Thoracic aorta (tissue), 2 donors: ENCODE data around the gene SRRD. TPM values are rescaled to one million over a fixed set of nuclear protein-coding genes. Genes with fewer than 3 reads are reported as not detected.

Experiments
- ATAC-seq: fragments of 150-250 bp; one replicate; pipeline ENCODE4 v1.8.0; 2017; ENCODE audit warnings: low read depth; ENCODE audit not compliant: insufficient number of reproducible peaks, low FRiP score
- DNase-seq: peaks from one replicate; pipeline ENCODE4 v3.0.0-alpha.2; 2020; ENCODE audit warnings: low spot score
- H3K27ac ChIP-seq, 2 donors: fragments of 200-600 bp; sonication (generic); 1 replicate in 1 of 2; 2 replicates in 1 of 2; pipeline ENCODE4 v1.5.1; 2016; ENCODE audit warnings: mild to moderate bottlenecking in 2 of 2, moderate library complexity in 2 of 2
- H3K27me3 ChIP-seq: fragments of 200-600 bp; sonication (generic); replicated peaks from 2 replicates; pipeline ENCODE4 v1.6.0; 2016; ENCODE audit warnings: mild to moderate bottlenecking; ENCODE audit not compliant: insufficient read depth
- H3K36me3 ChIP-seq: fragments of 200-600 bp; sonication (generic); one replicate; pipeline ENCODE4 v1.5.1; 2016
- H3K4me1 ChIP-seq, 2 donors: fragments of 200-600 bp; sonication (generic); 1 replicate in 1 of 2; 2 replicates in 1 of 2; pipeline versions ENCODE4 v1.5.1 to v1.6.0; 2016; ENCODE audit warnings: low read depth in 2 of 2, mild to moderate bottlenecking in 1 of 2; ENCODE audit not compliant: control insufficient read depth in 1 of 2
- H3K4me3 ChIP-seq: fragments of 200-600 bp; sonication (generic); 2 replicates; pipeline ENCODE4 v1.5.1; 2016; ENCODE audit warnings: mild to moderate bottlenecking
- H3K9me3 ChIP-seq: fragments of 200-600 bp; sonication (generic); 2 replicates; pipeline ENCODE4 v1.5.1; 2016
- total RNA-seq, 2 donors: library from RNA; depleted of rRNA; stranded (reverse); fragments of >200 nt; gene quantifications; one replicate each; pipeline versions ENCODE4 v1.1.0 to v1.2.3, GENCODE V29; 2016
- TF ChIP-seq, protein P1 (sequence below): fragments of 200-600 bp; sonication (generic); IDR thresholded peaks from one replicate; pipeline ENCODE4 v1.5.1; 2019; ENCODE audit warnings: antibody characterized with exemption

The SRRD gene
- total RNA-seq, 2 donors from 2014 or later: 8.3 to 31.3 TPM

DNA sequence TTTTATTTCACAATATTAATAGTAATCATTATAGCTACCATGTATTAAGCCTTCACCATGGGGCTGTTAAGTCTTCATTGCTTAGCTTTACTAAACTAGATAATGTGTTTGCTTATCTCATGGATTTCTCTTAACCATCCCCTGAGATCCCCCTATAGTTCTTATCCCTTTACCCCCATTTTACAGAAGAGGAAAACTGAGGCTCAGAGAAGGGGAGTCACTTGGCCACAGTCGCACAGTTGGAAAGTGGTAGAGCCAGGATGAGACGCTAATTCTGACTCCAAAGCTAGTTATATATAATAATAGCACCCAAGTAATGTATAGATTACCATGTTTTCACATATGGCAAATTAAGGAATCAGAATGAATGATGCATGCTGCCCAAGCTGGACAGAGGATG lies 38.3 kb downstream of the SRRD start:
- H3K36me3 ChIP-seq: no peaks in the 10 kb centered on the region
- H3K4me3 ChIP-seq: no peak overlapping the region
- no peak for DNase-seq
- no peaks in the 10 kb centered on the region for H3K9me3 ChIP-seq
- TF ChIP-seq, protein P1, sequence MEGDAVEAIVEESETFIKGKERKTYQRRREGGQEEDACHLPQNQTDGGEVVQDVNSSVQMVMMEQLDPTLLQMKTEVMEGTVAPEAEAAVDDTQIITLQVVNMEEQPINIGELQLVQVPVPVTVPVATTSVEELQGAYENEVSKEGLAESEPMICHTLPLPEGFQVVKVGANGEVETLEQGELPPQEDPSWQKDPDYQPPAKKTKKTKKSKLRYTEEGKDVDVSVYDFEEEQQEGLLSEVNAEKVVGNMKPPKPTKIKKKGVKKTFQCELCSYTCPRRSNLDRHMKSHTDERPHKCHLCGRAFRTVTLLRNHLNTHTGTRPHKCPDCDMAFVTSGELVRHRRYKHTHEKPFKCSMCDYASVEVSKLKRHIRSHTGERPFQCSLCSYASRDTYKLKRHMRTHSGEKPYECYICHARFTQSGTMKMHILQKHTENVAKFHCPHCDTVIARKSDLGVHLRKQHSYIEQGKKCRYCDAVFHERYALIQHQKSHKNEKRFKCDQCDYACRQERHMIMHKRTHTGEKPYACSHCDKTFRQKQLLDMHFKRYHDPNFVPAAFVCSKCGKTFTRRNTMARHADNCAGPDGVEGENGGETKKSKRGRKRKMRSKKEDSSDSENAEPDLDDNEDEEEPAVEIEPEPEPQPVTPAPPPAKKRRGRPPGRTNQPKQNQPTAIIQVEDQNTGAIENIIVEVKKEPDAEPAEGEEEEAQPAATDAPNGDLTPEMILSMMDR: no peak
- H3K27me3 ChIP-seq: no peaks in the 10 kb centered on the region
- no peak overlapping the region for H3K27ac ChIP-seq
- ATAC-seq: no peak
- H3K4me1 ChIP-seq: peaks cover under 1 to 8% of the 10 kb centered on the region in 2 donors

DNA sequence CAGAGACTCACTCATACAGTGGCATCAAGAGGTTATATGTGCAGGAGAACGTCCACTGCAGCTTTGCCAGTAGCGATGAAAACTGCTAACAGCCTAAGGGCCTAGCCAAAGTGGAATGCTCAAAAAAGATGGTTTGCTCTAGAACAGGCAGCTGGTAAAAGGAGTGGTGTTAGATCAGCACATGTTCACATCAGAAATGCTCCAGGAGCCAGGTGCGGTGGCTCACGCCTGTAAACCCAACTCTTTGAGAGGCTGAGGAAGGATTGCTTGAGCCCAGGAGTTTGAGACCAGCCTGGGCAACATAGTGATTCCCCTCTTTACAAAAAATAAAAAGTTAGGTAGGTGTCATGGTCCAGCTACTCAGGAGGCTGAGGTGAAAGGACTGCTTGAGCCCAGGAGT lies 38.9 kb downstream of the SRRD start:
- TF ChIP-seq, protein P1: no peak
- Histone ChIP-seq H3K36me3 (no peaks in the 10 kb centered on the region), H3K27me3 (no peaks in the 10 kb centered on the region), H3K4me1 (peaks cover 7 to 14% of the 10 kb centered on the region in 2 donors), H3K27ac (no peak overlapping the region), H3K9me3 (no peaks in the 10 kb centered on the region), H3K4me3 (no peak overlapping the region)
- ATAC-seq (no peak), DNase-seq (no peak)

DNA sequence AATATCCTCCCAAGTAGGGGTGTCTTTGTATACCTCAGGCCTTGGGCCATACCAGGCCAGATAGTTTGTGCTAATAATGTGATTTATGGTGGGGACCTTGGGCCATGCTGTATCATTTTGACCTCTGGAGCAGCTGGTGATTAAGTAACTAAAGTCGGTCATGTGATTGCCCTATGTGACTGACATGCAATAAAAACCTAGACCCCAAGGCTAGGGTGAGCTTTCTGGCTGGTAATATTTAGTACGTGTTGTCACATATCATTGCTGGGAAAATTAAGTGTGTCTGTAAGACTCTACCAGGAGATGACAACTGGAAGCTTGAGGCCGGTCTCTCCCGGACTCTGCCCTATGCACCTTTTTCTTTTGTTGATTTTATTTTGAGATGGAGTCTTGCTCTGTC lies 41.2 kb downstream of the SRRD start:
- H3K4me3 ChIP-seq: no peak overlapping the region
- H3K27me3 ChIP-seq: no peaks in the 10 kb centered on the region
- H3K36me3 ChIP-seq: no peaks in the 10 kb centered on the region
- TF ChIP-seq, protein P1: no peak
- H3K4me1 ChIP-seq: peaks cover 11 to 31% of the 10 kb centered on the region in 2 donors
- no peaks in the 10 kb centered on the region for H3K9me3 ChIP-seq
- no peak overlapping the region for H3K27ac ChIP-seq
- no peak for DNase-seq
- no peak for ATAC-seq

DNA sequence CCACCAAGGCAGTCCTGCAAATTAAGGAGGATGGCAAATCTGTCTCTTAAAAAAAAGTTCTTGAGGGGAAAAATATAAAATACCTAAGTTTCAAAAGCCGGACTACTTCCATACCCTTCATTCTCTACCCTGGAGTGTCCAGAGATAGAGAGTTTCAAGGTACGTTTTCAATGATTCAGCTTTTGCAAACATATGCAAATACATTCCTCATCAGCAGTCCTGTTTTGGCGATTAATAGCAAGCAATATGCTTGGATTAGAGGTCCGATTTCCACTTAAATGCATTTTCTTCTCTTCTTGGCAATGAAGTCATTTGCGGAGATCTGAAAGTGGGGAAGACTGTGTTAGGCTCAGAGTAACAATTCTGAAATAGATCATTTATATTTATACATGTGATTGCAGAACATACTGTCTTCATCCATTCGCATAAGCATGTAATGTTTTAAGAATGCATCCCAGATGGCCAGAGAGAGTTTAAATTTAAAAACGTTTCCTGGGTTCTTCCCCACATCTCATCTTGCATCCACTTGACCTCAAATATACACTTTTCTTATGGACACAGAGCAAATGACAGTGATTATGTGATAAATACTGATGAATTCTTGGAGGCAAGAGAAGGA lies 42.4 kb downstream of the SRRD start:
- ATAC-seq: no peak
- Histone ChIP-seq H3K36me3 (no peaks in the 10 kb centered on the region), H3K27me3 (no peaks in the 10 kb centered on the region), H3K4me1 (peaks cover 11 to 31% of the 10 kb centered on the region in 2 donors), H3K27ac (peak overlapping the region; percentile 16 to 56), H3K4me3 (no peak overlapping the region), H3K9me3 (no peaks in the 10 kb centered on the region)
- DNase-seq: no peak
- TF ChIP-seq, protein P1: no peak

DNA sequence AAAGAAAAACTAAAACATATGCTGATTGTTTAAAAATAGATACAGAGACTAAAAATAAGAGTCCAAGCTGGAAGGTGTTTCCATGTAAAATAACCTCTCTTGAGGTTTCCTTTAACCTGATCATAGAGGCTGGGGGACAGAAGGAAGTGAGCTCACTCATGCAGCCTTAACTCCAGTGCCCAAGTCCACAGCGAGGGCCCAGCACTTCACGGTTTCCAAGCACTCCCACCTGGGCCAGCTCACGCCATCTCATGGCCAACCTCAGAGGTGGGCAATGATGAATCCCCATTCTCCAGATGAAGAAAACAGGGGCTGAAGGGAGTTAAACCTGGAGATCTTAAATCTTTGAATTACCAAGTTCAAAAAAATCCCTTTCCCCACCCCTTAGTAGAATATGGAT lies 43.5 kb downstream of the SRRD start:
- Histone ChIP-seq H3K9me3 (no peaks in the 10 kb centered on the region), H3K36me3 (peaks cover 4% of the 10 kb centered on the region), H3K27ac (peak overlapping the region; percentile 16 to 56), H3K4me3 (no peak overlapping the region), H3K27me3 (no peaks in the 10 kb centered on the region), H3K4me1 (peaks cover 11 to 31% of the 10 kb centered on the region in 2 donors)
- TF ChIP-seq, protein P1: no peak
- no peak for ATAC-seq
- DNase-seq: no peak
